NCI-H1105 treated with DMSO at 0.1 percent for 48 hours (cell line): Measurements from ENCODE around the gene HOXC10.

Experiments
- DNase-seq: peaks from one replicate; lab custom pipeline; 2025; lab: John Stamatoyannopoulos, UW

HOXC10 gene

GRCh38 chr12:53950789-53951576, 34.0 kb upstream of the HOXC10 start:
- DNase-seq, result no peak

- DNase-seq, result no peak
Observed at GRCh38 chr12:53951577-53952334, 33.2 kb upstream of the HOXC10 start.

- DNase-seq, result no peak
Observed at GRCh38 chr12:53952335-53952694, 32.6 kb upstream of the HOXC10 start.

GRCh38 chr12:53952871-53953734, 31.8 kb upstream of the HOXC10 start:
- DNase-seq, result no peak

- no peak for DNase-seq
Observed at GRCh38 chr12:53953831-53954693, 30.9 kb upstream of the HOXC10 start.

GRCh38 chr12:53954694-53955035, 30.3 kb upstream of the HOXC10 start, which contains the start of gene HOXC12:
TSS of gene HOXC12 (plus strand) at chr12:53954903. CDS start at chr12:53954930, 27 bp downstream.
- DNase-seq, result no peak

- no peak for DNase-seq
Observed at GRCh38 chr12:53955036-53955775, 29.7 kb upstream of the HOXC10 start.

GRCh38 chr12:53955776-53956250, 29.1 kb upstream of the HOXC10 start:
- no peak for DNase-seq

GRCh38 chr12:53956251-53956887, 28.6 kb upstream of the HOXC10 start:
- DNase-seq, result no peak

- no peak for DNase-seq
Observed at GRCh38 chr12:53956914-53957536, 27.9 kb upstream of the HOXC10 start.

GRCh38 chr12:53958128-53958527, 26.8 kb upstream of the HOXC10 start:
- no peak for DNase-seq

GRCh38 chr12:53959314-53959713, 25.6 kb upstream of the HOXC10 start:
- DNase-seq, result no peak

- DNase-seq, result no peak
Observed at GRCh38 chr12:53960187-53961024, 24.5 kb upstream of the HOXC10 start.

- DNase-seq, result no peak
Observed at GRCh38 chr12:53961025-53961761, 23.8 kb upstream of the HOXC10 start.

GRCh38 chr12:53963005-53963404, 21.9 kb upstream of the HOXC10 start:
- DNase-seq, result no peak

- no peak for DNase-seq
Observed at GRCh38 chr12:53963434-53964314, 21.3 kb upstream of the HOXC10 start.

- DNase-seq, result no peak
Observed at GRCh38 chr12:53964315-53964713, 20.6 kb upstream of the HOXC10 start.
